IMR-90 (cell line): ENCODE data around the gene ACCSL. TPM values are rescaled to one million over a fixed set of nuclear protein-coding genes. Genes with fewer than 3 reads are reported as not detected.

ENCODE experiments used
- ATAC-seq: fragments of 200-7000 bp; cut with Tn5 transposase; 2 replicates; pipeline ENCODE4 v1.9.1; 2020; ENCODE audit warnings: low read depth, mild to moderate bottlenecking, moderate library complexity
- BruUV-seq: library from RNA; stranded (reverse); fragments of 400-500 nt; replicated peaks from 2 replicates; lab custom pipeline; 2021; lab: Mats Ljungman, UMichigan
- CTCF ChIA-PET: fragments of 300-600 bp; formaldehyde crosslinking; extraction: SDS; loops from one replicate; lab custom pipeline; 2021; ENCODE audit warnings: antibody characterized with exemption; lab: Yijun Ruan, JAX
- POLR2A ChIA-PET: fragments of 300-600 bp; sonication (Branson Sonifier 250); formaldehyde crosslinking; loops from one replicate; lab custom pipeline; 2022; ENCODE audit warnings: antibody characterized with exemption; ENCODE audit not compliant: unreplicated experiment; lab: Charles Lee
- DNase-seq: peaks from one replicate; pipeline ENCODE4 v3.0.0; 2013
- H2AFZ ChIP-seq: replicated peaks from 2 replicates; pipeline ENCODE3; 2013; ENCODE audit warnings: low read length, mild to moderate bottlenecking; ENCODE audit not compliant: poor library complexity
- H2AK5ac ChIP-seq: 2 replicates; pipeline ENCODE4 v1.6.1; 2013; ENCODE audit warnings: low read depth, low read length, inconsistent platforms
- H2AK9ac ChIP-seq: replicated peaks from 2 replicates; pipeline ENCODE3; 2013; ENCODE audit warnings: mild to moderate bottlenecking, low read depth, low read length, moderate library complexity; ENCODE audit not compliant: poor library complexity
- H2BK120ac ChIP-seq: 2 replicates; pipeline ENCODE4 v1.6.1; 2013; ENCODE audit warnings: low read depth, low read length, inconsistent platforms
- H2BK15ac ChIP-seq: 3 replicates; pipeline ENCODE4 v1.6.1; 2013; ENCODE audit warnings: low read depth, low read length, inconsistent platforms
- H2BK20ac ChIP-seq: 2 replicates; pipeline ENCODE4 v1.6.1; 2013; ENCODE audit warnings: low read depth, mild to moderate bottlenecking, inconsistent platforms, low read length, moderate library complexity
- H2BK5ac ChIP-seq: 2 replicates; pipeline ENCODE4 v1.6.1; 2013; ENCODE audit warnings: mild to moderate bottlenecking, low read depth, low read length, inconsistent platforms; ENCODE audit not compliant: poor library complexity, severe bottlenecking
- H3K14ac ChIP-seq: replicated peaks from 2 replicates; pipeline ENCODE4 v1.6.1; 2013; ENCODE audit warnings: low read depth, low read length, inconsistent platforms
- H3K18ac ChIP-seq: 2 replicates; pipeline ENCODE4 v1.6.1; 2013; ENCODE audit warnings: low read depth, low read length, control low read depth
- H3K23ac ChIP-seq: 2 replicates; pipeline ENCODE4 v1.6.1; 2013; ENCODE audit warnings: low read depth, low read length, inconsistent platforms
- H3K27ac ChIP-seq: 2 replicates; pipeline ENCODE4 v1.5.1; 2013; ENCODE audit warnings: mild to moderate bottlenecking, control low read depth, low read length; ENCODE audit not compliant: insufficient read depth
- H3K27me3 ChIP-seq: 2 replicates; pipeline ENCODE4 v1.6.1; 2013; ENCODE audit warnings: low read length; ENCODE audit not compliant: control insufficient read depth, insufficient read depth
- H3K36me3 ChIP-seq: 2 replicates; pipeline ENCODE4 v1.6.1; 2013; ENCODE audit warnings: low read length, mixed read lengths; ENCODE audit not compliant: control insufficient read depth, insufficient read depth
- H3K4ac ChIP-seq: 2 replicates; pipeline ENCODE4 v1.6.1; 2013; ENCODE audit warnings: low read depth, low read length, inconsistent platforms
- H3K4me1 ChIP-seq: 2 replicates; pipeline ENCODE4 v1.6.1; 2013; ENCODE audit warnings: low read length, mixed read lengths; ENCODE audit not compliant: control insufficient read depth, insufficient read depth
- H3K4me2 ChIP-seq: 2 replicates; pipeline ENCODE4 v1.6.1; 2013; ENCODE audit warnings: low read depth, mild to moderate bottlenecking, control low read depth, low read length, moderate library complexity
- H3K4me3 ChIP-seq: 2 replicates; pipeline ENCODE4 v1.5.1; 2013; ENCODE audit warnings: low read depth, mild to moderate bottlenecking, control low read depth, low read length, moderate library complexity; ENCODE audit not compliant: insufficient read depth
- H3K56ac ChIP-seq: 2 replicates; pipeline ENCODE4 v1.6.1; 2013; ENCODE audit warnings: low read length, inconsistent platforms; ENCODE audit not compliant: insufficient read depth; ENCODE audit errors: extremely low read depth
- H3K79me1 ChIP-seq, 2 experiments: 2 replicates each; pipeline ENCODE4 v1.6.1; 2013; ENCODE audit warnings: low read length in 2 of 2, inconsistent platforms in 1 of 2, low read depth in 1 of 2
- H3K9ac ChIP-seq: 2 replicates; pipeline ENCODE4 v1.6.1; 2013; ENCODE audit warnings: low read depth, low read length, control low read depth
- H3K9me1 ChIP-seq: 2 replicates; pipeline ENCODE4 v1.6.1; 2013; ENCODE audit warnings: low read length, inconsistent platforms; ENCODE audit not compliant: insufficient read depth
- H3K9me3 ChIP-seq: 2 replicates; pipeline ENCODE4 v1.6.1; 2013; ENCODE audit warnings: low read length; ENCODE audit not compliant: control insufficient read depth, insufficient read depth
- H4K20me1 ChIP-seq: 2 replicates; pipeline ENCODE4 v1.6.1; 2013; ENCODE audit warnings: low read length, inconsistent platforms; ENCODE audit not compliant: insufficient read depth
- H4K5ac ChIP-seq: 2 replicates; pipeline ENCODE4 v1.6.1; 2013; ENCODE audit warnings: mild to moderate bottlenecking, low read depth, low read length, control low read depth
- H4K8ac ChIP-seq, 2 experiments: 2 replicates each; pipeline ENCODE4 v1.6.1; 2013; ENCODE audit warnings: low read depth in 2 of 2, low read length in 2 of 2, control low read depth in 1 of 2, inconsistent platforms in 1 of 2
- H4K91ac ChIP-seq: 2 replicates; pipeline ENCODE4 v1.6.1; 2013; ENCODE audit warnings: low read depth, low read length, inconsistent platforms; ENCODE audit not compliant: insufficient read depth
- BHLHE40 ChIP-seq: fragments of 150-350 bp; IDR thresholded peaks from 2 replicates; pipeline ENCODE4 v1.6.1; 2016; ENCODE audit warnings: mild to moderate bottlenecking, low read depth, low read length
- MAZ ChIP-seq: IDR thresholded peaks from 2 replicates; pipeline ENCODE4 v1.6.1; 2012; ENCODE audit warnings: low read depth, mild to moderate bottlenecking, low read length, improper control_type of control experiment, moderate library complexity, borderline replicate concordance
- NFE2L2 ChIP-seq: fragments of 150-350 bp; IDR thresholded peaks from 2 replicates; pipeline ENCODE4 v1.6.1; 2016; ENCODE audit warnings: low read depth, mild to moderate bottlenecking, low read length
- RCOR1 ChIP-seq: IDR thresholded peaks from 2 replicates; pipeline ENCODE4 v1.6.1; 2012; ENCODE audit warnings: mild to moderate bottlenecking, low read length, improper control_type of control experiment; ENCODE audit not compliant: insufficient replicate concordance
- WGBS, 2 experiments: methylation state at CpG; one replicate each; pipeline versions ENCODE4 v1.1.5 to v1.1.7; 2013; ENCODE audit warnings: missing lambda C conversion rate in 2 of 2; ENCODE audit not compliant: insufficient read length in 1 of 2; ENCODE audit errors: extremely low coverage in 2 of 2; 5-methylcytosine and 5-hydroxymethylcytosine counted together
- dilution Hi-C: fragments of 300-500 bp; cut with HindIII; formaldehyde crosslinking; loops from one replicate; pipeline ENCODE4 v1.14.3; 2018; ENCODE audit warnings: low sequenced_read_pairs; ENCODE audit not compliant: unreplicated experiment
- in situ Hi-C: fragments of 300-500 bp; cut with MboI; formaldehyde crosslinking; loops from 3 replicates; pipeline ENCODE4 v1.14.3; 2019; ENCODE audit warnings: low sequenced_read_pairs, inconsistent platforms, mixed read lengths
- intact Hi-C: fragments of 100-400 bp; cut with micrococcal nuclease; formaldehyde crosslinking; loops from 2 replicates; pipeline ENCODE4 v1.10.0; 2022
- polyA plus RNA-seq, 3 experiments: library from polyadenylated mRNA; depleted of rRNA; stranded (reverse); fragments of >200 nt; gene quantifications; 2 replicates each; pipeline ENCODE4 v1.2.3, GENCODE V29; 2012; ENCODE audit warnings: low replicate concordance in 1 of 3
- total RNA-seq: library from RNA; depleted of rRNA; stranded (reverse); fragments of >200 nt; gene quantifications from 2 replicates; pipeline ENCODE4 v1.2.3, GENCODE V29; 2012

Gene ACCSL
- total and polyA plus RNA-seq, 2 of the 4 experiments (the other 2 are of a cell fraction), result not detected

DNA sequence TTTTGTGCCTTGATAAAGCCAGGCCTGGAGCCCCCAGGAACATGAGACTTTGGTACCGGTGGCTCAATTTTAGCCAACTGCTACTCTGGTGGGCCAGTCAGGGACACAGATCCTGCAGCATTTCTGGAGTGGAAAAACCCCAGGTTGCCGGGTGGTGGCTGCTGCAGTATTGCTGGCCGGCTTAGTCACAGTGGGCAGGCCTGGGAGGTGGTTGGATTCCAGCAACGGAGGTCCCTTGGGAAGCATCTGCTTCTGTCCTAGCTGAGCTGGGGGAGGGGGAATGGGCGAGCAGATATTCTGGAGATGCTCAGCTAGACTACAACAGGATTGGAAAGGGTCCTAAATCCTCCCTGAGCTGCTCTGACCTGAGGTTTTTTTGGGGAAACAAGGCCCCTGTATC is 31.6 kb upstream of the ACCSL start:
- BruUV-seq, result no TSS peak
- Histone ChIP-seq H3K9me3 (no peaks in the 10 kb centered on the region), H3K4me2 (peak overlapping the region; percentile 46; the same call in 1 of the 2 replicates), H3K4ac (no peak overlapping the region), H2AK5ac (no peak overlapping the region), H2AK9ac (no peak overlapping the region), H4K8ac (no peak overlapping the region), H2AFZ (peak overlapping the region; percentile 76), H3K27ac (no peak overlapping the region), H2BK120ac (no peak overlapping the region), H3K27me3 (no peaks in the 10 kb centered on the region), H3K79me1 (no peaks in the 10 kb centered on the region), H3K36me3 (no peaks in the 10 kb centered on the region), H3K4me3 (no peak overlapping the region), H3K14ac (no peak overlapping the region), H4K5ac (no peak overlapping the region), H4K91ac (no peak overlapping the region), H3K18ac (no peak overlapping the region), H3K23ac (no peak overlapping the region), H3K9ac (no peak overlapping the region), H3K56ac (no peak overlapping the region), H3K4me1 (peaks cover 9% of the 10 kb centered on the region), H3K9me1 (no peaks in the 10 kb centered on the region), H2BK15ac (no peak overlapping the region), H2BK20ac (no peak overlapping the region), H4K20me1 (no peaks in the 10 kb centered on the region), H2BK5ac (no peak overlapping the region)
- CTCF ChIA-PET, result interaction anchor here (0.6 kb wide), 1 partner anchor 10 kb away, joined by 4 read pairs; no protein-coding TSS in a partner anchor
- in situ Hi-C loops, result no loop called here
- intact Hi-C loops, result no loop called here
- WGBS, 2 experiments, result 83% methylated on average over 1 of the region's 5 CpGs; no CpG with 5 or more reads in 1 of the 2 experiments
- TF ChIP-seq NFE2L2, result no peak
- TF ChIP-seq MAZ, result no peak
- no peak for TF ChIP-seq RCOR1
- TF ChIP-seq BHLHE40, result no peak
- dilution Hi-C loops, result no loop called here
- ATAC-seq (peak; percentile 79), DNase-seq (peak; percentile 67)
- POLR2A ChIA-PET, result no interaction called here
